Sigmoid colon (tissue), 7 donors: Measurements from ENCODE around the gene QKI. TPM values are rescaled to one million over a fixed set of nuclear protein-coding genes. Genes with fewer than 3 reads are reported as not detected.
A peak's percentile ranks its signal among the peaks of the same experiment; 100 is the strongest.

ENCODE experiments used
- DNase-seq: peaks from one replicate; pipeline ENCODE4 v3.0.0-alpha.2; 2019
- H3K27ac ChIP-seq, 4 donors: fragments of 200-600 bp; sonication (generic); one replicate each; pipeline ENCODE4 v1.5.1; 2016 to 2019; ENCODE audit warnings: mild to moderate bottlenecking in 1 of 4
- H3K27me3 ChIP-seq, 3 donors: fragments of 200-600 bp; sonication (generic); one replicate each; pipeline ENCODE4 v1.5.1; 2019; ENCODE audit warnings: mild to moderate bottlenecking in 1 of 3
- H3K36me3 ChIP-seq, 4 donors: fragments of 200-600 bp; sonication (generic); one replicate each; pipeline ENCODE4 v1.5.1; 2016 to 2019
- H3K4me1 ChIP-seq, 4 donors: fragments of 200-600 bp; sonication (generic); one replicate each; pipeline ENCODE4 v1.5.1; 2017 to 2019
- H3K4me3 ChIP-seq, 4 donors: fragments of 200-600 bp; sonication (generic); one replicate each; pipeline ENCODE4 v1.5.1; 2017 to 2019; ENCODE audit warnings: mild to moderate bottlenecking in 2 of 4, moderate library complexity in 1 of 4
- H3K9me3 ChIP-seq, 4 donors: fragments of 200-600 bp in 3 of 4; sonication (generic) in 3 of 4; one replicate each; pipeline versions ENCODE4 v1.5.1 to v1.6.1; 2013 to 2019
- EP300 ChIP-seq, 4 donors: sonication (generic); formaldehyde crosslinking; IDR thresholded peaks; one replicate each; pipeline ENCODE4 v1.6.1; 2017; ENCODE audit warnings: antibody characterized with exemption in 4 of 4
- POLR2A ChIP-seq, 2 donors: fragments of 450-650 bp; IDR thresholded peaks; one replicate each; pipeline ENCODE4 v1.6.1; 2016; ENCODE audit warnings: antibody characterized with exemption in 2 of 2, mild to moderate bottlenecking in 2 of 2, moderate library complexity in 2 of 2
- POLR2AphosphoS5 ChIP-seq, 4 donors: sonication (generic); formaldehyde crosslinking; IDR thresholded peaks; one replicate each; pipeline ENCODE4 v1.6.1; 2017; ENCODE audit warnings: antibody characterized with exemption in 4 of 4
- WGBS, 2 donors: extraction: QIAGEN DNeasy Blood & Tissue Kit; methylation state at CpG; one replicate each; pipeline ENCODE4 v1.1.7; 2013; 5-methylcytosine and 5-hydroxymethylcytosine counted together
- intact Hi-C: fragments of 100-400 bp; cut with DNase I; formaldehyde crosslinking; loops from one replicate; pipeline ENCODE4 v1.15.1; 2023
- polyA plus RNA-seq, 3 donors: library from polyadenylated mRNA; stranded (reverse); fragments of 200-250 nt; gene quantifications; one replicate each; pipeline ENCODE4 v1.2.3, GENCODE V29; 2013
- total RNA-seq, 4 donors: library from RNA; depleted of rRNA; stranded (reverse); fragments of >200 nt; gene quantifications; one replicate each; pipeline ENCODE4 v1.1.0, GENCODE V29; 2016
- TF ChIP-seq, protein P1 (sequence below), 4 experiments: fragments of 450-650 bp in 3 of 4; fragments of 200-600 bp in 1 of 4; IDR thresholded peaks; one replicate each; pipeline ENCODE4 v1.5.1; 2016 to 2019; ENCODE audit warnings: antibody characterized with exemption in 4 of 4, mild to moderate bottlenecking in 3 of 4, moderate library complexity in 2 of 4
- donor health status: healthy with polysubstance abuse.
- donor health status: Bipolar disorder and iron deficiency.
- donor health status: healthy.

QKI gene
- total and polyA plus RNA-seq, 7 donors, result 9.2 to 146 (median 139) TPM

DNA sequence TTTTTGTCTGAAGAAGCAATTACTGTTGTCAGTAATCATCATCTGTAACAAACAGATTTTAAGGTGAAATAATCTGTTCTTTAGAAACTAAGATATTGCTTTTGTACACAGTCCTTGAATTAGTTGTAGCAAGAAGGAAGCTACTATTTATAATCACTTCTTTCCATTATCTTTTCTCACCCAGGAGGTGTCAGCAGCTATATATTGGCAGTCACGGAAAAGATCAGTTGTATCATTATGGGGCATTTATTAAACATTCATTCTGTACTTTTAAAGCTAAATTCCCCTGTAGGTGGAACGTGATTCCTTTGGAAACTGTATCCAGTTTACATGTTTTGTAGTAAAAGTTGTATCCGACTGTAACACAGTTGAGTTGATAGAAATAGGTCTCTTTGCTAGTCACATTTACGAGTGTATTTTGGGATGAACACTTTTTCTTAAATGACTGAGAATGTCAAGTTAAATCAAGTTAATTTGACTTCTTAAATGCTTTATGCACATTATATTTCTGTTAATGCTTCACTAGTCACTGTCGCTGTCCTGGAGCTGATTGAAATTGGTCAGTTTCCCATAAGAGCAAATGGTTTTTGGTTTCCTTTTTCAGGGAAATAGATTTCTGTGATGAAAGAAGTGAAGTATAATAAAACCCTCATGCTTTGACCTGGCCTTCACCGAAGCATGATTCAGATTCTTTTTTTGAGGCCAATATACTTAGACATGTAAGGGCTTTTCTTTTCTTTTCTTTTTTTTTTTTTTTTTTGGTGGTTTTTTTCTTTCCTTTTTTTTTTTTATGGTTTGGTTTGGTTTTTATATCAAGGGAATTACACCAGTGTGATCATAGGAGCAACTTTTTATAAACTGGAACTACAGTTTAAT, 5.1 kb downstream of the QKI start:
- 29 to 54% methylated on average over 6 of the region's 6 CpGs for WGBS, 2 donors
- DNase-seq, result no peak
- TF ChIP-seq POLR2AphosphoS5 (IDR thresholded peaks at IDR 0.05) (no peak), POLR2A (IDR thresholded peaks at IDR 0.05) (no peak)
- Histone ChIP-seq H3K4me3 (peak overlapping the region in 3 of 4 donors; percentile 0 to 100 (median 75)), H3K9me3 (no peaks in the 10 kb centered on the region), H3K27me3 (no peaks in the 10 kb centered on the region), H3K27ac (peak overlapping the region; percentile 41 to 99 (median 96)), H3K4me1 (peaks cover 0 to 75% (median 61%) of the 10 kb centered on the region in 4 donors), H3K36me3 (no peaks in the 10 kb centered on the region)
- intact Hi-C loops, result loop anchor here (5.0 to 10.0 kb wide), 3 partner anchors 148 to 565 kb away; no protein-coding TSS in a partner anchor

DNA sequence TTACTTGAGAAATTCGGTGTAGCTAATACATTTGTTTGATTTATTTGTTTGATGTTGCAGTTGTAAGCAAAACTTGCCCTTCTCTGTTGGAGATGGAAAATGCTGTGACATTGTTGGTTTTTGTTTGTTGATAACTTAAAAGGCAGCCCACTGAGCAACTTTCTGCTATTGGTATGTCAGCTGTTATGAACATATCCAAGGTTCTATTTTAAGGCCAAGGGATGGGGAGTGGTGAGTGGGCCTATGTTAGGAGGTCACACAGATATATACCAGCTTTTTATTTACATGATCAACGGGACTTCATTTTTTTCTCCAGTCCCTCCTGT, 5.7 kb downstream of the QKI start:
- Histone ChIP-seq H3K36me3 (no peaks in the 10 kb centered on the region), H3K27ac (peak overlapping the region; percentile 32 to 99 (median 96)), H3K4me3 (peak overlapping the region in 1 of 4 donors; percentile 75), H3K27me3 (no peaks in the 10 kb centered on the region), H3K4me1 (peaks cover 0 to 81% (median 63%) of the 10 kb centered on the region in 4 donors), H3K9me3 (no peaks in the 10 kb centered on the region)
- intact Hi-C loops, result loop anchor here (5.0 kb wide), 1 partner anchor 147 kb away; no protein-coding TSS in a partner anchor
- no peak for DNase-seq
- WGBS, 2 donors, result 9 to 40% methylated on average over 2 of the region's 2 CpGs
- TF ChIP-seq POLR2A (IDR thresholded peaks at IDR 0.05), result no peak

DNA sequence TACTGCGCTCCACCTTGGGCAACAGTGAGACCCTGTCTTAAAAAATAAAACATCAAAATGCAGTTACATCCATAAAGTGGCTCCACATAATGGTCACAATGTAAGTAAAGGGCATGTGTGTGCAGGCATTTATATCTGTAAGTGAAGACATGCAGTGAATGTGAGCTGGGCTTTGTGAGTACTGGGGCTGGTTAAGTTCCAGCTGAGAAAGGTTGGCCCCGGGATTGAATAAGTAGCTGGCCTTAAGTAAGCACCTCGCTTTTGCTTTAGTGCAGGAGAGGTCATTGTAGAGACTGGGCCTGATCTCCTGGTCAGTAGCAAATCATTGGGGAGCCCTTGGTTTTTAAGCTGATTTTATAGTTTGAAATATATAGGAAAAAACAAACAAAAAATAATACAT, 8.0 kb downstream of the QKI start:
- no peak for DNase-seq
- H3K27me3 ChIP-seq, result no peaks in the 10 kb centered on the region
- peaks cover 0 to 96% (median 72%) of the 10 kb centered on the region in 4 donors for H3K4me1 ChIP-seq
- H3K9me3 ChIP-seq, result no peaks in the 10 kb centered on the region
- H3K4me3 ChIP-seq, result no peak overlapping the region
- intact Hi-C loops, result loop anchor here (5.0 kb wide), 1 partner anchor 145 kb away; no protein-coding TSS in a partner anchor
- no peak overlapping the region for H3K27ac ChIP-seq
- 82 to 88% methylated on average over 3 of the region's 3 CpGs for WGBS, 2 donors
- TF ChIP-seq POLR2A (IDR thresholded peaks at IDR 0.05) (no peak), POLR2AphosphoS5 (IDR thresholded peaks at IDR 0.05) (no peak), EP300 (IDR thresholded peaks at IDR 0.05) (no peak)
- TF ChIP-seq, protein P1, sequence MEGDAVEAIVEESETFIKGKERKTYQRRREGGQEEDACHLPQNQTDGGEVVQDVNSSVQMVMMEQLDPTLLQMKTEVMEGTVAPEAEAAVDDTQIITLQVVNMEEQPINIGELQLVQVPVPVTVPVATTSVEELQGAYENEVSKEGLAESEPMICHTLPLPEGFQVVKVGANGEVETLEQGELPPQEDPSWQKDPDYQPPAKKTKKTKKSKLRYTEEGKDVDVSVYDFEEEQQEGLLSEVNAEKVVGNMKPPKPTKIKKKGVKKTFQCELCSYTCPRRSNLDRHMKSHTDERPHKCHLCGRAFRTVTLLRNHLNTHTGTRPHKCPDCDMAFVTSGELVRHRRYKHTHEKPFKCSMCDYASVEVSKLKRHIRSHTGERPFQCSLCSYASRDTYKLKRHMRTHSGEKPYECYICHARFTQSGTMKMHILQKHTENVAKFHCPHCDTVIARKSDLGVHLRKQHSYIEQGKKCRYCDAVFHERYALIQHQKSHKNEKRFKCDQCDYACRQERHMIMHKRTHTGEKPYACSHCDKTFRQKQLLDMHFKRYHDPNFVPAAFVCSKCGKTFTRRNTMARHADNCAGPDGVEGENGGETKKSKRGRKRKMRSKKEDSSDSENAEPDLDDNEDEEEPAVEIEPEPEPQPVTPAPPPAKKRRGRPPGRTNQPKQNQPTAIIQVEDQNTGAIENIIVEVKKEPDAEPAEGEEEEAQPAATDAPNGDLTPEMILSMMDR (IDR thresholded peaks at IDR 0.05), result no peak
- no peaks in the 10 kb centered on the region for H3K36me3 ChIP-seq

DNA sequence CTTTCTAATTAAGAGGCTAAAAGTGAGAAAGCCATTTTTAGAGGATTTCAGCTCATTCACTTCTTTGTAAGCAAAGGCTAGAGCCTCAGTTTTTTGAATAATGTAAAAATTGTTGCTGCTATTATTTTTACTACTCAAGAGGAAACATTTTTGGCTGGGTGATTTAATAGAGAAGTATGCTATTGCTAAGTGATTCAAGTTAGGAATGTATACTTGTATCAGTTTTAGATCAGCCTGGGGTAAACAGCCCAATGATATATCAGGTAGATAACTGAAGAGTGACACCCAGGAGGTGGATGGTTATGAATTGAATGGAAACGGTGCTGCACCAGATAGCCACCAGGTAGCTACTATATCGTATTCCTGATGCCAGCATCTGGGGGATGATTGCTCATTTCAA, 9.2 kb downstream of the QKI start:
- no peaks in the 10 kb centered on the region for H3K9me3 ChIP-seq
- TF ChIP-seq, protein P1 (IDR thresholded peaks at IDR 0.05), result no peak
- TF ChIP-seq POLR2AphosphoS5 (IDR thresholded peaks at IDR 0.05), result no peak
- no peak for TF ChIP-seq POLR2A (IDR thresholded peaks at IDR 0.05)
- no peak for TF ChIP-seq EP300 (IDR thresholded peaks at IDR 0.05)
- intact Hi-C loops, result loop anchor here (5.0 kb wide), 1 partner anchor 144 kb away; no protein-coding TSS in a partner anchor
- no peak for DNase-seq
- H3K36me3 ChIP-seq, result no peaks in the 10 kb centered on the region
- H3K27ac ChIP-seq, result no peak overlapping the region
- no peak overlapping the region for H3K4me3 ChIP-seq
- H3K27me3 ChIP-seq, result no peaks in the 10 kb centered on the region
- whole genome bisulfite sequencing, 2 donors, result 60 to 86% methylated on average over 2 of the region's 2 CpGs
- peaks cover 0 to 96% (median 75%) of the 10 kb centered on the region in 4 donors for H3K4me1 ChIP-seq

DNA sequence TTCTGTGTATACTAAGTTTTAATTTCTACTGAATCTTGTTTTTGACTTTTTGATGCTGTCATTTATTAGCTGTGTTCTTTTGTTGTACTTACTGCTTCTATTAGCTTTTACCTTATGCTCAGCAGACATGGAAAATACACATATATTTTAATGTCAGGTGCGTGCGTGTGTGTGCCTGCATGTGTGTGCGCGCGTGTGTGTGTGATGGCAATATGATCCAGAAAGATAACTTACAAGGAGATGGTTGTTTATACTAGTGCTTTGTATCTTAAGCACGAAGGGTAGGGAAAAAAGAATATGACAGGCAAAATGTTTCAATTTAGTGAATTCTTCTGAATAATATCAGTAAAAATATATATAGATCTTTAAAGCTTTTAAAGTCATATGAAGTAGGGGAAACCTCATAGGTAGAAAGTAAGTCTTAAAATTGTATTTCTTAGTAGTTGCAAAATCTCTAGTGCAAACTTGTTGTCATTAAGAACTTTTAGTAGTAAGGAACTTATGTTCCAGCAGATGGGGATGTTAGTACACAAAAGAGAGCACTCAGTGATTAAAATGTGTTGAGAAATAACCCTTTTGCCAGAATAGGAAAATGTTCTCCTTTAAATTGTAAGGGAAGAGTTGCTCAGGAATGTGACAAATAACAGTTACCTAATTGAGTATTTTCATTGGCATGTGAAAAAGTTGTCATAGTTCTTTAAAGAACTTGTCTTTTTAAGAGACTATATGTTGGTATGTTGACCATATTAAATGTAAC, 13.2 kb downstream of the QKI start:
- H3K4me3 ChIP-seq, result no peak overlapping the region
- H3K36me3 ChIP-seq, result no peaks in the 10 kb centered on the region
- no peak for TF ChIP-seq EP300 (IDR thresholded peaks at IDR 0.05)
- TF ChIP-seq, protein P1 (IDR thresholded peaks at IDR 0.05), result peak in 3 of 4 experiments; percentile 17 to 26 (median 24)
- WGBS, 2 donors, result 32 to 81% methylated on average over 6 of the region's 6 CpGs
- no peaks in the 10 kb centered on the region for H3K27me3 ChIP-seq
- DNase-seq, result no peak
- no peaks in the 10 kb centered on the region for H3K9me3 ChIP-seq
- H3K27ac ChIP-seq, result no peak overlapping the region
- intact Hi-C loops, result loop anchor here (5.0 kb wide), 1 partner anchor 1500 kb away; no protein-coding TSS in a partner anchor
- peaks cover 0 to 95% (median 69%) of the 10 kb centered on the region in 4 donors for H3K4me1 ChIP-seq
